ENCODE measurements around the gene MYRIP.

Gene MYRIP

GRCh38 chr3:40299721-40300335 is 490.4 kb downstream of the MYRIP start:
- Histone ChIP-seq H3K4me2 (ENCODE audit: low read length) (no peak overlapping the region), H3K27ac (no peak overlapping the region), H3K4me3 (ENCODE audit: low read depth, low read length) (no peak overlapping the region), H3K27me3 (ENCODE audit: control insufficient read depth, insufficient read depth, low read length) (no peaks in the 10 kb centered on the region), H2AFZ (no peak overlapping the region), H3K9ac (no peak overlapping the region), H3K79me2 (no peaks in the 10 kb centered on the region), H3K36me3 (ENCODE audit: control insufficient read depth, insufficient read depth, low read length) (no peaks in the 10 kb centered on the region), H3K9me3 (ENCODE audit: control insufficient read depth, low read length) (no peaks in the 10 kb centered on the region), H3K4me1 (no peaks in the 10 kb centered on the region)
- TF ChIP-seq CTCF (IDR thresholded peaks at IDR 0.05) = no peak

- H3K79me2 ChIP-seq = no peaks in the 10 kb centered on the region
- no peak overlapping the region for H3K4me2 ChIP-seq (ENCODE audit: low read length)
- no peaks in the 10 kb centered on the region for H3K4me1 ChIP-seq
- no peaks in the 10 kb centered on the region for H3K27me3 ChIP-seq (ENCODE audit: control insufficient read depth, insufficient read depth, low read length)
- no peak overlapping the region for H3K4me3 ChIP-seq (ENCODE audit: low read depth, low read length)
- no peaks in the 10 kb centered on the region for H3K36me3 ChIP-seq (ENCODE audit: control insufficient read depth, insufficient read depth, low read length)
- no peak overlapping the region for H3K27ac ChIP-seq
- no peaks in the 10 kb centered on the region for H3K9me3 ChIP-seq (ENCODE audit: control insufficient read depth, low read length)
- TF ChIP-seq CTCF (IDR thresholded peaks at IDR 0.05) = no peak
- no peak overlapping the region for H2AFZ ChIP-seq
- H3K9ac ChIP-seq = no peak overlapping the region
Observed at GRCh38 chr3:40302784-40303183, 493.4 kb downstream of the MYRIP start.

GRCh38 chr3:40304352-40304751 is 494.9 kb downstream of the MYRIP start:
- Histone ChIP-seq H3K9me3 (ENCODE audit: control insufficient read depth, low read length) (no peaks in the 10 kb centered on the region), H3K4me1 (peaks cover 4% of the 10 kb centered on the region), H3K4me3 (ENCODE audit: low read depth, low read length) (no peak overlapping the region), H2AFZ (no peak overlapping the region), H3K79me2 (no peaks in the 10 kb centered on the region), H3K27ac (no peak overlapping the region), H3K36me3 (ENCODE audit: control insufficient read depth, insufficient read depth, low read length) (no peaks in the 10 kb centered on the region), H3K4me2 (ENCODE audit: low read length) (no peak overlapping the region), H3K9ac (no peak overlapping the region), H3K27me3 (ENCODE audit: control insufficient read depth, insufficient read depth, low read length) (no peaks in the 10 kb centered on the region)
- TF ChIP-seq CTCF (IDR thresholded peaks at IDR 0.05) = no peak

- Histone ChIP-seq H3K9ac (no peak overlapping the region), H3K4me1 (peaks cover 4% of the 10 kb centered on the region), H3K4me3 (ENCODE audit: low read depth, low read length) (no peak overlapping the region), H3K27ac (no peak overlapping the region), H3K9me3 (ENCODE audit: control insufficient read depth, low read length) (no peaks in the 10 kb centered on the region), H2AFZ (no peak overlapping the region), H3K79me2 (peaks cover 5% of the 10 kb centered on the region), H3K36me3 (ENCODE audit: control insufficient read depth, insufficient read depth, low read length) (no peaks in the 10 kb centered on the region), H3K4me2 (ENCODE audit: low read length) (no peak overlapping the region), H3K27me3 (ENCODE audit: control insufficient read depth, insufficient read depth, low read length) (no peaks in the 10 kb centered on the region)
- TF ChIP-seq CTCF (IDR thresholded peaks at IDR 0.05) = no peak
Observed at GRCh38 chr3:40306336-40306735, 496.9 kb downstream of the MYRIP start.

- Histone ChIP-seq H3K27me3 (ENCODE audit: control insufficient read depth, insufficient read depth, low read length) (no peaks in the 10 kb centered on the region), H3K4me1 (peaks cover 4% of the 10 kb centered on the region), H3K9me3 (ENCODE audit: control insufficient read depth, low read length) (no peaks in the 10 kb centered on the region), H3K27ac (no peak overlapping the region), H3K9ac (no peak overlapping the region), H2AFZ (no peak overlapping the region), H3K4me2 (ENCODE audit: low read length) (no peak overlapping the region), H3K36me3 (ENCODE audit: control insufficient read depth, insufficient read depth, low read length) (no peaks in the 10 kb centered on the region), H3K4me3 (ENCODE audit: low read depth, low read length) (no peak overlapping the region), H3K79me2 (peaks cover 5% of the 10 kb centered on the region)
- no peak for TF ChIP-seq CTCF (IDR thresholded peaks at IDR 0.05)
Observed at GRCh38 chr3:40307176-40307575, 497.8 kb downstream of the MYRIP start.
